Cardiac muscle cell (in vitro differentiated cells and primary cell): ENCODE measurements around the gene ERRFI1. TPM values are rescaled to one million over a fixed set of nuclear protein-coding genes. Genes with fewer than 3 reads are reported as not detected.

Experiments used
- DNase-seq, 2 donors: peaks; one replicate each; pipeline versions ENCODE4 v3.0.0 to v3.0.0-alpha.2; 2010 to 2017; ENCODE audit warnings: low read depth in 1 of 2, low spot score in 1 of 2
- H3K27ac ChIP-seq: fragments of 200-600 bp; sonication (generic); 2 replicates; pipeline ENCODE4 v1.5.1; 2016
- H3K27me3 ChIP-seq: fragments of 200-600 bp; sonication (generic); 2 replicates; pipeline ENCODE4 v1.6.0; 2016; ENCODE audit warnings: control low read depth
- H3K36me3 ChIP-seq: fragments of 200-600 bp; sonication (generic); 2 replicates; pipeline ENCODE4 v1.5.1; 2016; ENCODE audit warnings: control low read depth
- H3K4me1 ChIP-seq: fragments of 200-600 bp; sonication (generic); 2 replicates; pipeline ENCODE4 v1.8.1; 2017; ENCODE audit warnings: low read depth, mild to moderate bottlenecking, mixed run types
- H3K4me3 ChIP-seq: fragments of 200-600 bp; sonication (generic); 2 replicates; pipeline ENCODE4 v1.5.1; 2016; ENCODE audit warnings: mild to moderate bottlenecking
- H3K9me3 ChIP-seq: fragments of 200-600 bp; sonication (generic); 2 replicates; pipeline ENCODE4 v1.5.1; 2017; ENCODE audit warnings: low read depth, mild to moderate bottlenecking, control low read depth
- polyA plus RNA-seq: library from polyadenylated mRNA; unstranded; fragments of >200 nt; fragmentation: Nextera tagmentation; extraction: Ambion mirVana; gene quantifications from 2 replicates; pipeline ENCODE4 v1.2.1, GENCODE V29; 2016
- total RNA-seq: library from RNA; depleted of rRNA; stranded (reverse); fragments of >200 nt; gene quantifications from 2 replicates; pipeline ENCODE4 v1.2.3, GENCODE V29; 2016
- TF ChIP-seq, protein P1 (sequence below): IDR thresholded peaks from 2 replicates; pipeline ENCODE4 v1.5.1; 2012; ENCODE audit warnings: low read depth, mild to moderate bottlenecking, low read length

Gene ERRFI1
- total and polyA plus RNA-seq, 2 experiments from 2014 or later: 8.3 to 9.7 TPM

- H3K9me3 ChIP-seq: no peaks in the 10 kb centered on the region
- TF ChIP-seq, protein P1, sequence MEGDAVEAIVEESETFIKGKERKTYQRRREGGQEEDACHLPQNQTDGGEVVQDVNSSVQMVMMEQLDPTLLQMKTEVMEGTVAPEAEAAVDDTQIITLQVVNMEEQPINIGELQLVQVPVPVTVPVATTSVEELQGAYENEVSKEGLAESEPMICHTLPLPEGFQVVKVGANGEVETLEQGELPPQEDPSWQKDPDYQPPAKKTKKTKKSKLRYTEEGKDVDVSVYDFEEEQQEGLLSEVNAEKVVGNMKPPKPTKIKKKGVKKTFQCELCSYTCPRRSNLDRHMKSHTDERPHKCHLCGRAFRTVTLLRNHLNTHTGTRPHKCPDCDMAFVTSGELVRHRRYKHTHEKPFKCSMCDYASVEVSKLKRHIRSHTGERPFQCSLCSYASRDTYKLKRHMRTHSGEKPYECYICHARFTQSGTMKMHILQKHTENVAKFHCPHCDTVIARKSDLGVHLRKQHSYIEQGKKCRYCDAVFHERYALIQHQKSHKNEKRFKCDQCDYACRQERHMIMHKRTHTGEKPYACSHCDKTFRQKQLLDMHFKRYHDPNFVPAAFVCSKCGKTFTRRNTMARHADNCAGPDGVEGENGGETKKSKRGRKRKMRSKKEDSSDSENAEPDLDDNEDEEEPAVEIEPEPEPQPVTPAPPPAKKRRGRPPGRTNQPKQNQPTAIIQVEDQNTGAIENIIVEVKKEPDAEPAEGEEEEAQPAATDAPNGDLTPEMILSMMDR: no peak
- H3K36me3 ChIP-seq: peaks cover 9% of the 10 kb centered on the region
- H3K27me3 ChIP-seq: no peaks in the 10 kb centered on the region
- DNase-seq: no peak
- H3K27ac ChIP-seq: no peak overlapping the region
- H3K4me1 ChIP-seq: peaks cover 4% of the 10 kb centered on the region
- no peak overlapping the region for H3K4me3 ChIP-seq
These were observed 15.9 kb downstream of the ERRFI1 start for GRCh38 chr1:8010080-8010664.

- DNase-seq: no peak
- TF ChIP-seq, protein P1: no peak
- H3K27me3 ChIP-seq: no peaks in the 10 kb centered on the region
- peaks cover 13% of the 10 kb centered on the region for H3K4me1 ChIP-seq
- no peak overlapping the region for H3K27ac ChIP-seq
- no peaks in the 10 kb centered on the region for H3K9me3 ChIP-seq
- peaks cover 4% of the 10 kb centered on the region for H3K36me3 ChIP-seq
- H3K4me3 ChIP-seq: no peak overlapping the region
These were observed 16.8 kb downstream of the ERRFI1 start for GRCh38 chr1:8009043-8010002.

- Histone ChIP-seq H3K4me3 (no peak overlapping the region), H3K27me3 (no peaks in the 10 kb centered on the region), H3K4me1 (peaks cover 15% of the 10 kb centered on the region), H3K9me3 (no peaks in the 10 kb centered on the region), H3K27ac (no peak overlapping the region), H3K36me3 (no peaks in the 10 kb centered on the region)
- DNase-seq: no peak
- TF ChIP-seq, protein P1: no peak
These were observed 19.8 kb downstream of the ERRFI1 start for GRCh38 chr1:8006037-8006963.

DNA sequence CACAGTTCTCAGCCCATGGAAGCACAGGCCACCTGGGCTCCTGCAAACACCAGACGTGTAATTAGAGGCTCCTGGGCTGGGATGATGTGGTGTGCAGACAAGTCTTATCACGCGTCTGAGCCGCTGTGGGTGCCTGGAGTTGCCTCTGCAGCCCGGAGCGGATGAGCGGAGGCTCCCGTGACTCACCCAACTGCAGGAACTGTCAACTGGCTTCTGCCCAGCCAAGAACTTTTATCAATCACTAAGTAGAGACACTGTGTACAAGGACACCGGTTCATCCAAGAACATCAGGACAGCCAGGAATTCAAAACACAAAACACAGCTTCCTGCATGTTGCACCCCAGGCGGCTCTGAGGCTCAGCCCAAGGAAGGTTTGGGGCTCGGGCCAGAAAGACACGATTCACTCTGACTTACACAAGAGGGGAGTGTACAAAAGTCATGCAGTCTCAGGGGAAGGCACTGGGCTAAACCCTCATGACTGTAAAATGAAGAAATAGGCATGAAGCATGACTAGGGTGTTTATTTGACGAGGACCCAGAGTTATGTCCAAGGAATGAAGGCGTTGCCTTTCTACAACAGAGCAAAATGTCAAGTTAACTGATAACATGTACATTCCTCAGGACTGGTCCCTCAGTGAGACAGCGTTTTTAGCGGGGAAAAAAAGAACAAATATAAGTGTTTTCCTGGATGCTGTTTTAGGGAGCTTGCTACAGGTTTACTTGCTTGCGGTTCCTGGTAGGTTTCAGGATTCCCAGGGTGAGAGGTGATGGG lies 21.1 kb downstream of the ERRFI1 start:
- H3K27ac ChIP-seq: peak overlapping the region; percentile 74
- no peak overlapping the region for H3K4me3 ChIP-seq
- H3K9me3 ChIP-seq: no peaks in the 10 kb centered on the region
- H3K27me3 ChIP-seq: no peaks in the 10 kb centered on the region
- H3K4me1 ChIP-seq: peaks cover 15% of the 10 kb centered on the region
- no peaks in the 10 kb centered on the region for H3K36me3 ChIP-seq
- peak; percentile 52 to 99 for DNase-seq
- TF ChIP-seq, protein P1: no peak
